Heart left ventricle (tissue), 13 donors: ENCODE results near the gene MVB12B.

ENCODE experiments used
- CTCF ChIP-seq, 12 donors: fragments of 200-600 bp; sonication (generic) in 4 of 12; IDR thresholded peaks; one replicate each; pipeline versions ENCODE4 v1.5.0 to v1.8.0; 2018 to 2022; ENCODE audit warnings: antibody characterized with exemption in 12 of 12, mild to moderate bottlenecking in 5 of 12
- POLR2A ChIP-seq, 2 donors: fragments of 450-650 bp; IDR thresholded peaks; one replicate each; pipeline ENCODE4 v1.6.1; 2017; ENCODE audit warnings: antibody characterized with exemption in 2 of 2, mild to moderate bottlenecking in 2 of 2, moderate library complexity in 2 of 2
- donor health status: ischemic (EF 13 %, LVEDD 7.1; RV severe dilation, severe dysfunction).
- donor health status: DM: no; HTN: yes; CAD: no.
- donor health status: DM: no; HTN: no; CAD: no.
- donor health status: ischemic (EF 25% LVEDD 6.9; RV normal size, moderate dysfunction).
- donor health status: ischemic (EF 25% LVEDD 5.7; RV mildly dilated, moderate dysfunction).
- donor health status: ischemic (EF 35%, LVEDD 5.7; RV mildly dilated, moderate dysfunction).
- donor health status: nonischemic (EF 11% LVEDD 7.7; RV severe dilation, severe dysfunction).
- donor health status: DM: yes; HTN: yes; CAD: no.
- donor health status: PGD.
- donor health status: ischemic (EF 29% LVEDD 5.4; RV normal size, mild dysfunction).
- donor health status: nonischemic (EF 23%, LVEDD 6.1; RV moderate dilation, normal function).

- TF ChIP-seq CTCF (IDR thresholded peaks at IDR 0.05) (no peak), POLR2A (IDR thresholded peaks at IDR 0.05) (no peak)
Measured at GRCh38 chr9:126381195-126381594, 54.6 kb downstream of the MVB12B start.
